22Rv1 (cell line): ENCODE results near the gene SUSD3.

Experiments used
- ZFX ChIP-seq: fragments of 450-650 bp; IDR thresholded peaks from 2 replicates; pipeline ENCODE4 v1.6.1; 2017; ENCODE audit warnings: antibody characterized with exemption, borderline replicate concordance
- TF ChIP-seq, protein P1 (sequence below): fragments of 450-650 bp; IDR thresholded peaks from 2 replicates; pipeline ENCODE4 v1.5.1; 2017; ENCODE audit warnings: mild to moderate bottlenecking

DNA sequence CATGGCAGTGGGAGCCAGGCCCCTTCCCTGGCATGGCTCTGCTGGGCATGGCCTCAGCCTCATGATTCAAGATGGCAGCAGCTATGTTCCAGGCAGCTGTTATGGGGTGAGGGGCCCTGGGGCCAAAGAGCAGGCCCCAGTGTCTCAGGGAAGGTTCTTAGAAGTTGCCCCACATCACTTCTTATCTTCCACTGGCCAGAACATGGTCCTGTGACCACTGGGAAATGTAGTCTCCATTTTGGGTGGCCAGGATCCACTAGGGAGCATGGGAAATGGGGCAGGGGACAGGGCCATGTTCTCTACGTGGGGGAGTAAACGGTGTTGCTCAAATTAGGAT lies 18.3 kb downstream of the SUSD3 start:
- TF ChIP-seq, protein P1, sequence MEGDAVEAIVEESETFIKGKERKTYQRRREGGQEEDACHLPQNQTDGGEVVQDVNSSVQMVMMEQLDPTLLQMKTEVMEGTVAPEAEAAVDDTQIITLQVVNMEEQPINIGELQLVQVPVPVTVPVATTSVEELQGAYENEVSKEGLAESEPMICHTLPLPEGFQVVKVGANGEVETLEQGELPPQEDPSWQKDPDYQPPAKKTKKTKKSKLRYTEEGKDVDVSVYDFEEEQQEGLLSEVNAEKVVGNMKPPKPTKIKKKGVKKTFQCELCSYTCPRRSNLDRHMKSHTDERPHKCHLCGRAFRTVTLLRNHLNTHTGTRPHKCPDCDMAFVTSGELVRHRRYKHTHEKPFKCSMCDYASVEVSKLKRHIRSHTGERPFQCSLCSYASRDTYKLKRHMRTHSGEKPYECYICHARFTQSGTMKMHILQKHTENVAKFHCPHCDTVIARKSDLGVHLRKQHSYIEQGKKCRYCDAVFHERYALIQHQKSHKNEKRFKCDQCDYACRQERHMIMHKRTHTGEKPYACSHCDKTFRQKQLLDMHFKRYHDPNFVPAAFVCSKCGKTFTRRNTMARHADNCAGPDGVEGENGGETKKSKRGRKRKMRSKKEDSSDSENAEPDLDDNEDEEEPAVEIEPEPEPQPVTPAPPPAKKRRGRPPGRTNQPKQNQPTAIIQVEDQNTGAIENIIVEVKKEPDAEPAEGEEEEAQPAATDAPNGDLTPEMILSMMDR: no peak
- TF ChIP-seq ZFX: no peak
